GM18508 (cell line): Measurements from ENCODE around the gene SLC66A2.

ENCODE experiments used
- ATAC-seq: cut with Tn5 transposase; IDR thresholded peaks from one replicate; pipeline ENCODE4 v1.9.1; 2021; ENCODE audit warnings: moderate number of reproducible peaks; ENCODE audit not compliant: insufficient read depth, unreplicated experiment

The SLC66A2 gene

DNA sequence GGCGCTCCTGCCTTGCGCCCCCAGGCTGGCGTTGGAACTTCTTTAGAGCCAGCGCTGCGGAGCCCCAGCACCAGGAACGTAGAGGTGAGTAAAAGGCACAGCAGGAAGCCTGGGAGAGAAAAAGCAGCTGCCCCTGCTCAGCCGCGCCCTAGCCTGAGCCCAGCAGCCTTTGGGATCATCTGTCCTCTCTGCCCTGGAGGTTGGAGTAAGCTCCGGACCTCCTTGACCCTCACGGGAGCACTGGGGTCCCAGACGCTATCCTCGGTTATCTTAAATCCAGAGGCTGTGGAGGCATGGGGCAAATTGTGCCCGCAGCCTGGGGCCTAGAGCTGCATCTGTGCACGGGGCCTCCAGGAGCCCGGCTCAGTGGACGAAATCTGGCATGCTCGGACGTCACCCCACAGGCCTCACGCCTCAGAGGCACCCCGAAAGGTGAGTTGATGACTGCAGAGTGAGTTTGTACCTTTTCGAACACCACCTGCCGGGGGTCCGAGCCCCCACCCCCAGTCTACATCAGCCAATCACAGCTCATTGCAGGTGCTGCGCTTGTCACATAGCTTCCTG lies 1.6 kb upstream of the SLC66A2 start:
- no peak for ATAC-seq

DNA sequence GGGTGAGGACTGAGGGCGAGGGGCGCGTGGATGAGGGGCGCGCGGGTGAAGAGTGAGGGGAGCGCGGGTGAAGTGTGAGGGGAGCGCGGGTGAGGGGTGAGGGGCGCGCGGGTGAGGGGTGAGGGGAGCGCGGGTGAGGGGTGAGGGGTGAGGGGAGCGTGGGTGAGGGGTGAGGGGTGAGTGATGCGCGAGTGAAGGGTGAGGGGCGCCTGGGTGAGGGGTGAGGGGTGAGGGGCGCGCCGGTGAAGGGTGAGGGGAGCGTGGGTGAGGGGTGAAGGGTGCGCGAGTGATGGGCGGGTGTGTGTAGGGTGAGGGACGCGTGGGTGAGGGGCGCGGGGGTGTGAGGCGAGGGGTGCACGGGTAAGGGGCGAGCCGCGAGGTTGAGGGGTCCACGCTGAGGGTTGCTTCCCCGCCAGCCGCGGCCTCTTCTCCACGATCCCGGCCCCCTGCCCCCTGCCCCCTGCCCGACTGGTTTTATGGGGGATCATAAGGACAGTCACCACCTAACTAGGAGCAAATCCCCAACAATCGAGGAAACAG lies 1.1 kb upstream of the SLC66A2 start:
- no peak for ATAC-seq

DNA sequence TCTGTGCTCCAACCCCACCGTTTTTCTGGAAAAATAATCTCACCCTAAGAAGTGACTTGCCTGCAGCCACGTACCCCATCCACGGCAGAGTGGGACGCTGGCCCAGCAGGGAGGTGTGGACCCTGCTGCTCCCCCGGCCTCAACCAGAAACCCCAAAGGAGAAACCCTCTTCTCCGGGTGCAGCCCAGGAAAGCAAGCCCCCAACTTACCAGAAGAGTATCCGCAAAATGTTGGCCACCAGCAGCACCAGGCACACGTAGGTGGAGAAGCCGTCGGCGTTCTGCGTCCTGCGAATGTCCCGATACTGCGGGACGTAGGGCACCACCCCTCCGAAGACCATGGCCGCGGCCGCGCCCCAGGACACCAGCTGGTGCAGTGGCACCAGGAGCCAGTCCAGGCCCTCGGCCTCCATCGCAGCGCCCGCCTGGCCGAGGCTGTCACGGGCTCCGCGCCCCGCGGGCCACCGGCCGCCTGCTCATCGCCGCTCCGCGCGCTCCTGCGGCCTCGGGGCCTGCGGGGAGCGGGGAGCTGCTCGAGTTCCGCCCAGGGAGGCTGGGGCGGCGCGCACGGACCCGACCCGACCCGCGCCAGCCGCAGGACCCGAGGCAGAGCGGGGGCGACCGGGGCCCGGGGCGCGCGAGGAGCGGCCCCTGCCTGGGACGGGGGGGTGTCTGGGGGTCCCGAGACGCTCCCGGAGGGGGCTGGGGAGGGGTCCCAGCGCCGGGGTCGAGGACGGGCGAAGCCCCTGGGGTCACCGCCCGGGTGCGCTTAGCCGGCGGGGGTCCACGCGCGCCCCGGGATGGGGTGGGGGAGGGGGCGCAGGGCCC lies 725 bp downstream of the SLC66A2 start:
- no peak for ATAC-seq

- ATAC-seq = no peak
Observed at GRCh38 chr18:79949697-79950487, 1.6 kb downstream of the SLC66A2 start.

DNA sequence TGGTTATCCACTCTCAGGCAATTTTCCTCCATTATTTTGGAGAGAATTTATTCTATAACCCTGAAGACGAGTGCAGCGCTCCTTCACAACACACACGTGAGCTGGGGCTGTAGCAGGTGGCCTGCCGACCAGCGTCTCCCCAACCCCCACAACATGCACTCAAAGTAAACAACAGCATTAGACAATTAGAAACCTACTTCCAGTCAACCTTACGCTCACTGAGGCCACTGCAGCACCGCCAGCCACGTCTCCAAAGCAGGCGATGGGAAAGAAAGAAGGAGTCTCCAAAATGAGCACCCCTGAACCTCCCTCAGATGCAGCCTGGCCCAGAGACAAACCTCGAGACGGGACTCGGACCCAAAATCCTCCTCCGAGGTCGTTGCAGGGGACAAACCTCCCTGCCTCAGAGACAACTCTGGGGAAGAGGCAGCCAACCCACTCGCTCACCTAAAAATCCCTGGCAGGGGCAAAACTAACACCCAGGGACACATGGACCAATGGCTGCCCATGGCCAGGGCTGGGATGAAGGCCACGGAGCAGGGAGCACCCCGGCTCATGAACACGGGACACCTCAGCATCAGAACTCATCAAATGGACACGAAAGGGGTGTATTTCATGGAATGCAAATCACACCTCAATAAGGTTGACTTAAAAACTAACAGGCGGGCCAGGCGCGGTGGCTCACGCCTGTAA lies 2.6 kb downstream of the SLC66A2 start:
- ATAC-seq = no peak

DNA sequence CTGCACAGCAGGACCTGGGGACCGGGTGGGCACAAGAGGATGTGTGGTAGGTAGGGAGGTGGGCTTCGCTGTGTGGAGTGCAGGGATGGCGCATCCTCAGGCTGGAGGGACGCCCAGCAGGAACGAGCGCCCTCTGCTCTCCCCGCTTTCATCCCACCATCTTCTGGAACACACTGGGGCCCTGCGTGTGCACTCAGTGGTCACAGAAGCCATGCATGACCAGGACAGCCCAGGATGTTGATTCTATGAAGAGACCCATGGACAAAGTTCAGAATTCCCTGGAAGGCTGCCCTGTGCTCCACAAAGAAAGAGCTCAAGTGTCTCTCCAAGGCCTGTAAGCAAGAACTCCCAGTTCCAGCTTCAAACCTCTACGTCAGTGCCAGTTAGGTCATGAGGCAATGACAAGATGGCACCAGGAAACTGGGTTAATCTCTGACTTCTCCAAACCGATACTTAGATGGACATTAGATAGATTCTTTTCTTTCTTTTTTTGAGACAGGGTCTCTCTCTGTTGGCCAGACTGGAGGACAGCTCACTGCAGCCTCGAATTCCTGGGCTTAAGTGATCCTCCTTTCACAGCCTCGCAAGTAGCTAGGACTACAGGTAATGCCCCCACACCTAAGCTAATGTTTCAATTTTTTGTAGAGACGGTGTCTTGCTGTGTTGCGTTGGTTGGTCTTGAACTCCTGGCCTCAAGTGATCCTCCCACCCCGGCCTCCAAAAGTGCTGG lies 3.4 kb downstream of the SLC66A2 start:
- no peak for ATAC-seq

GRCh38 chr18:79947054-79947755 lies 4.2 kb downstream of the SLC66A2 start:
- ATAC-seq = no peak

DNA sequence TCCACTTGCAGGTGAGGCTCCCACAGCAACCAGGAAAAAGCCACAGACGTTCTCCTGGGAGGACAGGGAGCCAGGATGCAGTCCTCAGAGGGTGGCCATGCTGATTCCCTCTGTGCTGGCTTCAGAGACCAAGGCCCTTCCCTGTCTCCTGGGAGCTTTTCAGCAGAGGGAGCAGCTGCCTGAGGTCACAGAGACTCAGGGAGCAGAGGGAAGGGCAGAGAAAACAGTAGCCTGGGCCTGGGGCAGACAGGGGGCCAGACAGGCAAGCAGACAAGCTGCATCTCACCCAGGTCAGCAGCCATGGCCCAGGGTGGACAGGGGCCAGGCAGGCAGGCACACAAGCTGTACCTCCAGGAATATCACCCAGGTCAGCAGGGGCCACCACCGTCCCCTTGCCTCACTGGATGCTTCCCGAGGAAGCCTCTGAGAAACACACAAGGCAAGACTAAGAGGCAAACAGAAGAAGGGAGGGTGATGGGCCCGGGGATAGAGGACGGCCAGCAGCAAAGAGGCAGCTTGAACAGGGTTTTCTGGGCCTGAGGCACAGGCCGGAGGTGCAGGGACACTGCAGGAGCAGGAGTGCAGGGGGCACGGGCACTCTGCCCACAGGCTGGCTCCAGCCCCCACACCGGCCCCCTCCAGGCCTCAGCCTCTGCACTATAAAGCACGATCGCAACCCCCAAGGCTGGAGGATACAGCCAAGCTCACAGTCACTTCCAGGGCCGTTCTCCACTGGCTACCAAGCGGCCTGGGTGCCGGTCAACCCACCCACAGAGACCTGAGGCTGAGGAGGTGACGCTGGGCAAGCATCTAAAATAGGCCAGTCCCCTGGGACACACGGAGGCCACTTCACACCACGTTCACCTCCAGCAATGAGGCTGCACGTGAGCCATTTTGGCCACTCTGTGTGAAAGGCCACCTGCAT lies 6.1 kb downstream of the SLC66A2 start:
- ATAC-seq = no peak

DNA sequence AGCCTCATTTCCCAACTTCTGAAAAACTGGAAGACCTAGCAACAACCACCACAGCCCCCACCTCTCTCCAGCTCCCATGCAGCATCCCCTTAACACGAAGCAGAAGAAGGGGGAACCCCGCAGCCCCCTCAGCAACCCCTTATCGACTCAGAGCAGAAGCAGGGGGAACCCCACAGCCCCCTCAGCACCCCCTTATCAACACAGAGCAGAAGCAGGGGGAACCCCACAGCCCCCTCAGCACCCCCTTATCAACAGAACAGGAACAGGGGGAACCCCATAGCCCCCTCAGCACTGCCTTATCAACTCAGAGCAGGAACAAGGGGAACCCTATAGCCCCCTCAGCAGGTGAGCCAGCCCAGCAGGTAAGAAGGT lies 6.7 kb downstream of the SLC66A2 start:
- no peak for ATAC-seq

GRCh38 chr18:79944126-79944731 lies 7.2 kb downstream of the SLC66A2 start:
- no peak for ATAC-seq

DNA sequence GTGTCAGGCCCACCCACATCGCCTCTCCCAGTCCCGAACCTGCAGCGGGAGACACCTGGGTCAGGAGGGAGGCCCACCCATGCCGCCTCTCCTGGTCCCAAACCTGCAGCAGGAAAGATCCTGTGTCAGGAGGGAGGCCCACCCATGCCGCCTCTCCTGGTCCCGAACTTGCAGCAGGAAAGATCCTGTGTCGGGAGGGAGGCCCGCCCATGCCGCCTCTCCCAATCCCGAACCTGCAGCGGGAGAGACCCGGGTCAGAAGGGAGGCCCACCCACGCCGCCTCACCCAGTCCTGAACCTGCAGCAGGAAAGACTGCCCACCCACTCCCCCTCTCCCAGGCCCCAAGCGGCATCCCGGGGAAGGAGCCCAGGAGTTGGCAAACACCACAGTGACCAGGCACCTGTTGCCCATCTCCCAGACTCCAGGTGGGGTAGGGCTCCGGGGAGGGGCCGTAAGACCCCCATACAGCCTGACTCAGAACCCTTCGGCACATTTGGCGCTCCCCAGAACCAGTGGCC lies 7.8 kb downstream of the SLC66A2 start:
- ATAC-seq = no peak

DNA sequence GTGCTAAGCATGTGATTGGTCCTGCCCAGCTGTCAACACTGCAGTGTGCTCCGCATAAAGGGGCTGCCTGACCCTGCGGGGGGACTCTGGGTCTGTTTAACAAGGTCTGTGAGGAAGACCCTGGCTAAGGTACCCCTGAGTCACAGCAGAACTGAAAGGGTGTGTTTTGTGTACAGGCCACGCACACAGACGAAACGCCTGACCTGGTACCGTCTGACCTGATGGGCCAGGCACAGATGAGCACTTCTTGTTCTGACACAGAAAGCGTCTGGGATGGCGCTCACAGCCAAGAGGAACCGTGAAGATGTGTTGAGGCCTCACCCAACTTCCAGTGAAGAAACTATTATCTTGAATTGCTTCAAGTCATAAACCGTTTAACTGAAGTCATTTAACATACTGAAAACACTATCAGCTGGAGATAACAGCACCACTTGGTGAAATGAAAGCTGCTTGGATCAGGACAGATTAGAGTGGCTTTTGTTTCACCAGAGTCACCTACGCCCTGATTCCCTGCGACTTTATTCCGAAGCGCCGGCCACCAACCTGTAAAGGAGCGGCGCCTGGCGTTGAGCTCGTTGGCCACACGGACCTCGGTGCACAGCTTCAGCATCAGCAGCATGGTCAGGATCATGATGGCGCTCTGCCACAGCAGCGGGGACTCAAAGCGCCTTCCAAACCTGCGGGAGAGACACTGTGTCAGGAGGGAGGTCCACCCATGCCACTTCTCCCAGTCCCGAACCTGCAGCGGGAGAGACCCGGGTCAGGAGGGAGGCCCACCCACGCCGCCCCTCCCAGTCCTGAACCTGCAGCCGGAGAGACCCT lies 8.5 kb downstream of the SLC66A2 start:
- no peak for ATAC-seq

GRCh38 chr18:79942211-79942610 lies 9.2 kb downstream of the SLC66A2 start:
- no peak for ATAC-seq

DNA sequence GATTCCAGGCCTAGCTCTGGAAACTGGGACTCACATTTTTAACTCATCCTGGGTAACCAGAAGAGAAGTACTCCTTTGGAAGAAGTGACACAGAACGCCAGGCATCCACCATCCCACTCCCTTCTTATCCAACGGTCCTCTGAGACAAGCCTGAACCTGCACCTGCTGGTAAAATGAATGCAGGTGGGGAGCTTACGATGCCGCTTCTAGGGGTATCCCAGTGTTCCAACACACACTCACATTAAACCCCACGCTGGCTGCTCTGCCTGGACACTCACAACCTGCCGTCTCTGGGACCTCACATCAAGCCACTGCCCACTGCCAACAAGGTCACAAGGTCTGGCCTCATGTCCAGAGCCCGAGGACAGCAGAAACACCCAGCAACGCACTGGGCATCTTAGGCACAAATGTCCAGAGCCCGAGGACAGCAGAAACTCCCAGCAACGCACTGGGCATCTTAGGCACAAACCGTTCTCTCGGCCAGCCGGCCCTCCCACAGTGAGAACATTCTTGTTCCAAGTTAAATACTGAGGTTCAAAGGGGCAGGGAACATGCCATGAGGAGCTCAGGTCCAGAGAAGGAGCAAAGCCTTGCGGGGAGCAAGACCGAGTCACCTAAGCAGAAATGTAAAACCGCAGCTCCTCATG lies 9.9 kb downstream of the SLC66A2 start:
- no peak for ATAC-seq

GRCh38 chr18:79940814-79941472 lies 10.5 kb downstream of the SLC66A2 start:
- no peak for ATAC-seq
